Measurements from ENCODE around the gene MYLK2. TPM values are rescaled to one million over a fixed set of nuclear protein-coding genes. Genes with fewer than 3 reads are reported as not detected.

The MYLK2 gene
- total and polyA plus RNA-seq, 9 donors, result 35.0 to 65.5 (median 43.3) TPM

Other genes starting within 250 kb of the MYLK2 start
- gene ID1, start 214.1 kb upstream of the MYLK2 start, total RNA-seq, result 79.2 TPM
- gene ID1, start 214.1 kb upstream of the MYLK2 start, polyA plus RNA-seq (ENCODE audit: insufficient read depth in 1 of 8, insufficient read length in 8 of 8, low replicate concordance in 1 of 8), result 10 to 100 TPM; 21.2 to 51.1 (median 36.0) TPM
- 11.4 TPM for gene COX4I2, start 181.4 kb upstream of the MYLK2 start, total RNA-seq
- gene COX4I2, start 181.4 kb upstream of the MYLK2 start, polyA plus RNA-seq (ENCODE audit: insufficient read depth in 1 of 8, insufficient read length in 8 of 8, low replicate concordance in 1 of 8), result 10 to 100 TPM in 3 of 8 donors, 1 to 10 TPM in 5; 7.0 to 12.5 (median 8.5) TPM
- 27.5 TPM for gene BCL2L1, start 96.5 kb upstream of the MYLK2 start, total RNA-seq
- gene BCL2L1, start 96.5 kb upstream of the MYLK2 start, polyA plus RNA-seq (ENCODE audit: insufficient read depth in 1 of 8, insufficient read length in 8 of 8, low replicate concordance in 1 of 8), result 10 to 100 TPM; 34.8 to 48.2 (median 41.3) TPM
- 21.9 TPM for gene TPX2, start 80.1 kb upstream of the MYLK2 start, total RNA-seq
- gene TPX2, start 80.1 kb upstream of the MYLK2 start, polyA plus RNA-seq (ENCODE audit: insufficient read depth in 1 of 8, insufficient read length in 8 of 8, low replicate concordance in 1 of 8), result 10 to 100 TPM; 21.4 to 42.7 (median 31.3) TPM
- 6.0 TPM for gene FOXS1, start 26.2 kb downstream of the MYLK2 start, total RNA-seq
- gene FOXS1, start 26.2 kb downstream of the MYLK2 start, polyA plus RNA-seq (ENCODE audit: insufficient read depth in 1 of 8, insufficient read length in 8 of 8, low replicate concordance in 1 of 8), result 10 to 100 TPM in 2 of 8 donors, 1 to 10 TPM in 6; 4.5 to 11.7 (median 7.1) TPM
- 1.6 TPM for gene DUSP15, start 51.2 kb downstream of the MYLK2 start, total RNA-seq
- 1 to 10 TPM; 1.9 to 5.1 (median 2.6) TPM for gene DUSP15, start 51.2 kb downstream of the MYLK2 start, polyA plus RNA-seq (ENCODE audit: insufficient read depth in 1 of 8, insufficient read length in 8 of 8, low replicate concordance in 1 of 8)
- 0.09 TPM for gene TTLL9, start 51.3 kb downstream of the MYLK2 start, total RNA-seq
- gene TTLL9, start 51.3 kb downstream of the MYLK2 start, polyA plus RNA-seq (ENCODE audit: insufficient read depth in 1 of 8, insufficient read length in 8 of 8, low replicate concordance in 1 of 8), result under 1 TPM in 7 of 8 donors, not detected in 1; 0.11 to 0.35 (median 0.23) TPM
- gene PDRG1, start 132.7 kb downstream of the MYLK2 start, total RNA-seq, result 10.9 TPM
- gene PDRG1, start 132.7 kb downstream of the MYLK2 start, polyA plus RNA-seq (ENCODE audit: insufficient read depth in 1 of 8, insufficient read length in 8 of 8, low replicate concordance in 1 of 8), result 10 to 100 TPM; 16.1 to 18.8 (median 17.6) TPM
- gene XKR7, start 148.8 kb downstream of the MYLK2 start, total RNA-seq, result 0.04 TPM
- under 1 TPM; 0.04 to 0.21 (median 0.08) TPM for gene XKR7, start 148.8 kb downstream of the MYLK2 start, polyA plus RNA-seq (ENCODE audit: insufficient read depth in 1 of 8, insufficient read length in 8 of 8, low replicate concordance in 1 of 8)
- gene CCM2L, start 191.1 kb downstream of the MYLK2 start, total RNA-seq, result 4.9 TPM
- 1 to 10 TPM; 5.0 to 7.8 (median 6.1) TPM for gene CCM2L, start 191.1 kb downstream of the MYLK2 start, polyA plus RNA-seq (ENCODE audit: insufficient read depth in 1 of 8, insufficient read length in 8 of 8, low replicate concordance in 1 of 8)
- gene HCK, start 232.9 kb downstream of the MYLK2 start, total RNA-seq, result 4.9 TPM
- 1 to 10 TPM; 4.4 to 6.3 (median 4.4) TPM for gene HCK, start 232.9 kb downstream of the MYLK2 start, polyA plus RNA-seq (ENCODE audit: insufficient read depth in 1 of 8, insufficient read length in 8 of 8, low replicate concordance in 1 of 8)